ENCODE measurements around the gene FAM163B. TPM values are rescaled to one million over a fixed set of nuclear protein-coding genes. Genes with fewer than 3 reads are reported as not detected.

The FAM163B gene
- total RNA-seq, 2 donors from 2014 or later = 1.2 TPM; not detected in 1

DNA sequence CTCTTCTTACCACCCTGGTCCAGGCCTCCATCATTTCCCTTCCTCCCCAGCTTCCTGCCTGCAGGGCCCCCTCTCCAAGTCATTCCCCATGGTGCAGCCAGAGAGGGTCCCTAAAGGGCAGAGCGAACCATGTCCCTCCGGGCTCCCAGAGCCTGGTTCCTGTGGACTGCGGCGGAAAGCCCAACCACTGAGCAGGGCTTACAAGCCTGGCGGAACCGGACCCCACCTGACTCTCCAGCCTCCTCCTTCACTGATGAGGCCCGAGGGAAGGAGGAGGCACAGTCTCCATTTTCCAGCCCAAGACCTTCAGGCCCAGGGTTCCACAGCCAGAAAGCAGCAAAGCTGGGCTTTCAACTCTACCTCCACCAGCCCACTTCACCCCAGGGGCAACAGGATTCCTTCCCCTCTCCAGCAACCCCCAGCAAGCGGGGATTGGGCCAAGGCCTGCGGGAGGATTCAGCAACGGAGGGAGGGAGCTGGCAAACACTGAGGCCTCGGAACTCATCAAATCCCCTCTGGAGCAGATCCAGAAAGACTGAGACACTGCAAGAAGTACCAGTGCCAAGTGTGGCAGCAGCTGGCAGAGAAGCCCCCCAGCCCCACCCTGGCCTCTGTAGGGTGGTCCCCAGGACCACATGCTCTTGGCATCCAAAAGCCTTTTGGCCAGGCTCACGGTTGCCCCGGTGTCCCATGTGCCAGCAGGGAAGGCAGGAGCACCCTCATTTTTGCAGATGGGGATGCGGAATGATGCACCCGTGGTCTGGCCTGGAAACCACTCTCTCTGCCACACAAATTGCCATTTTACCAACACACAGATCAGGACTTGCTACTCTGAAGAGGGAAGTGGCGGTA lies 3.1 kb downstream of the FAM163B start:
- Histone ChIP-seq H3K27me3 (peaks cover 11% of the 10 kb centered on the region), H3K4me1 (no peaks in the 10 kb centered on the region), H3K36me3 (no peaks in the 10 kb centered on the region), H3K9me3 (no peaks in the 10 kb centered on the region), H3K27ac (no peak overlapping the region), H3K9ac (ENCODE audit: low read depth in 2 of 2, low read length in 2 of 2) (no peak overlapping the region), H3K4me3 (no peak overlapping the region)
- TF ChIP-seq, protein P1, sequence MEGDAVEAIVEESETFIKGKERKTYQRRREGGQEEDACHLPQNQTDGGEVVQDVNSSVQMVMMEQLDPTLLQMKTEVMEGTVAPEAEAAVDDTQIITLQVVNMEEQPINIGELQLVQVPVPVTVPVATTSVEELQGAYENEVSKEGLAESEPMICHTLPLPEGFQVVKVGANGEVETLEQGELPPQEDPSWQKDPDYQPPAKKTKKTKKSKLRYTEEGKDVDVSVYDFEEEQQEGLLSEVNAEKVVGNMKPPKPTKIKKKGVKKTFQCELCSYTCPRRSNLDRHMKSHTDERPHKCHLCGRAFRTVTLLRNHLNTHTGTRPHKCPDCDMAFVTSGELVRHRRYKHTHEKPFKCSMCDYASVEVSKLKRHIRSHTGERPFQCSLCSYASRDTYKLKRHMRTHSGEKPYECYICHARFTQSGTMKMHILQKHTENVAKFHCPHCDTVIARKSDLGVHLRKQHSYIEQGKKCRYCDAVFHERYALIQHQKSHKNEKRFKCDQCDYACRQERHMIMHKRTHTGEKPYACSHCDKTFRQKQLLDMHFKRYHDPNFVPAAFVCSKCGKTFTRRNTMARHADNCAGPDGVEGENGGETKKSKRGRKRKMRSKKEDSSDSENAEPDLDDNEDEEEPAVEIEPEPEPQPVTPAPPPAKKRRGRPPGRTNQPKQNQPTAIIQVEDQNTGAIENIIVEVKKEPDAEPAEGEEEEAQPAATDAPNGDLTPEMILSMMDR (IDR thresholded peaks at IDR 0.05) = no peak
- intact Hi-C loops (cut with DNase I) = no loop called here
- no peak for DNase-seq

DNA sequence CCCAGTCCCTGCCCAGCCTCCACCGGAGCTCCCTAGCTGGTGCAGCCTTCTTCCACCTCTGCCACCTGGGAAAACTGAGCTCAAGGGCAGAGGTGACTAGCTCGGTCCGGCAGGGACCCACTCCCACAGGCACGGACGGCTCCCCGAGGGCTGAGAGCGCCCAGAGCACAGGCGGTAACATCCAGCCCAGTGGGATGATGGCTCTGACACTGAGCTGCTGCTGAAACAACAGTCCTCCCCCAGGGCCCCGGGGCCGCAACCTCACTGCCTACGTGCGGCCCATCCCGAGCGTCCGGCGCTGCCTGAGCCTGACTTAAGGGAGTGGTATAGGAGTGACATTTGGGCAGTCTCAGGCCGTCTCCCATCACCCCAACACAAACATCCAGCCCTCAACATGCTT lies 3.7 kb downstream of the FAM163B start:
- no peak for DNase-seq
- Histone ChIP-seq H3K4me3 (no peak overlapping the region), H3K27me3 (peaks cover 11% of the 10 kb centered on the region), H3K9ac (ENCODE audit: low read depth in 2 of 2, low read length in 2 of 2) (no peak overlapping the region), H3K4me1 (no peaks in the 10 kb centered on the region), H3K27ac (no peak overlapping the region), H3K36me3 (no peaks in the 10 kb centered on the region), H3K9me3 (no peaks in the 10 kb centered on the region)
- TF ChIP-seq, protein P1 (IDR thresholded peaks at IDR 0.05) = no peak
- intact Hi-C loops (cut with DNase I) = no loop called here

DNA sequence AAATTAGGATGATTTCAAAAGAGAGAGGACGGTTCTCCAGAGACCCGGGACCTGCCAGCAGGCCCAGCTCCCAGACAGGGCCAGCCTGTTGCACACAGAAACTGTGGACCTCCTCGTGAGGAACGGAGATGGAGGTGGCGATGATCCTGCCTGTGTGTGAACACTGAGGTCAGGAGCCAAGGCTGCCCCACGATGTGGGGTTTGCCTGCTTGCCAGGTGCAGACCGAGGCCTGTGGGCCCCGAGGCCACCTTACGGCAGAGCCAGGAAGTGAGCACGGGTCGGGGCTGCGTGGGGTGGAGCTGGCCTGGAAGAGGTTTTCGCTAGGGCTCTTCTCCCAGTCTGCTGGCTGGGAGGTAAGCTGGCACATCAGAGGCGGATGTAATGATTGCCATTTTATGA lies 4.3 kb downstream of the FAM163B start:
- DNase-seq = no peak
- H3K27ac ChIP-seq = no peak overlapping the region
- H3K9ac ChIP-seq (ENCODE audit: low read depth in 2 of 2, low read length in 2 of 2) = no peak overlapping the region
- no peaks in the 10 kb centered on the region for H3K4me1 ChIP-seq
- TF ChIP-seq, protein P1 (IDR thresholded peaks at IDR 0.05) = no peak
- no peaks in the 10 kb centered on the region for H3K36me3 ChIP-seq
- H3K9me3 ChIP-seq = no peaks in the 10 kb centered on the region
- H3K27me3 ChIP-seq = peaks cover 10% of the 10 kb centered on the region
- H3K4me3 ChIP-seq = no peak overlapping the region
- intact Hi-C loops (cut with DNase I) = no loop called here

DNA sequence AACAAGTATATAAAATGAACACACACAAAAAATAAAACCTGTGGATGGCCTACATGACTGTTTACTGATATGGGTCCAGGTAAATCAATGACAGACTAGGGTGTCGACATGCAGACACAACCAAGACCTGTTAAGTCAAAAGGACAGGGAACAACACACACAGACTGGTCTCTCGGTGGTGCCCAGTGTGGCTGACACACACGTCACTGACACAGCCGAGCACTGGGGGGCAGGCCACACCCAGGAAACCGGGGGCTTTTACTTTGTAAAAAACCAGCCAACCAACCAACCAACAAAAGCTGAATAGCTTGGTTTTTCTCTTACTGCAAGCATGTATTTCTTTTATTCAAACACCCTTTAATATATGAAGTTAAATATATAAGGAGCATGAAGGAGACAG lies 5.0 kb downstream of the FAM163B start:
- intact Hi-C loops (cut with DNase I) = no loop called here
- Histone ChIP-seq H3K36me3 (no peaks in the 10 kb centered on the region), H3K9me3 (no peaks in the 10 kb centered on the region), H3K9ac (ENCODE audit: low read depth in 2 of 2, low read length in 2 of 2) (no peak overlapping the region), H3K4me3 (no peak overlapping the region), H3K27ac (no peak overlapping the region), H3K27me3 (peaks cover 5% of the 10 kb centered on the region), H3K4me1 (no peaks in the 10 kb centered on the region)
- TF ChIP-seq, protein P1 (IDR thresholded peaks at IDR 0.05) = no peak
- DNase-seq = no peak

DNA sequence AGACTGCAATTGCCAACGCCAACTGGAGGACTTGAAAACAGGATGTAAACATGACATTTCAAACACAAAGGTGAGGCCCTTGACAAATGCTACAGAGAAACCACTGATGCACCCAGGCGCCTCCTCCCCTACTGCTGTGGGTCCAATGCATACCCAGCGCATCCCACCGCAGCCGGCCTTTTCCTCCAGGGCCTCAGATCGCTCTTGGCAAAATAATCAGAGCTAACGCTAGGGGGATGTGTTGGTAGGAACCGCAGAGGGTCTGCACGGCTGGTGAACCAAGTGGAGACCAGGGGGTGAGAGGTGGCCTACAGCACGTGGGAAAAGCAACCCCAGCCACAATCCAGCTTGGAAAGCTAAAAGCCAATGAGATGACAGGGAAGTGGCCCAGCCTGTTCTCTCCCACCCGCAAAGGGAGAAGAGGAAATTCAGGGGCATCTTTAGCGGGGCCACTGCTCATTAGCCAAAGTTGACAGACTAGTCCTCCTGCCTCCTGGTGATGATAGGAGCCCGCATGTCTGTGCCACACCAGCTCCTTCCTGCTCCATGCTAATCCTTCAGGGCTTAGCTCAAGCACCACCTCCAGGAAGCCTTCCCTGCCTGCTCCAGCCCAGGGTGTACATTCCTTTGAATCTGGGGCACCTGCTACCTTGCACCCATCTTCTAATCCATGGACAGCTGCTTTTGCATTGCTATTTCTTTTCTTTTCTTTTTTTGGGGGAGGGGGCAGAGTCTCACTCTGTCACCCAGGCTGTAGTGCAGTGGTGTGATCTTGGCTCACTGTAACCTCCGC lies 5.9 kb downstream of the FAM163B start:
- intact Hi-C loops (cut with DNase I) = no loop called here
- no peak overlapping the region for H3K4me3 ChIP-seq
- no peak overlapping the region for H3K9ac ChIP-seq (ENCODE audit: low read depth in 2 of 2, low read length in 2 of 2)
- no peak overlapping the region for H3K27ac ChIP-seq
- TF ChIP-seq, protein P1 (IDR thresholded peaks at IDR 0.05) = no peak
- no peaks in the 10 kb centered on the region for H3K36me3 ChIP-seq
- H3K4me1 ChIP-seq = no peaks in the 10 kb centered on the region
- DNase-seq = no peak
- no peaks in the 10 kb centered on the region for H3K9me3 ChIP-seq
- H3K27me3 ChIP-seq = no peaks in the 10 kb centered on the region
